GM21423 (cell line): ENCODE data around the gene LTB.

Experiments
- ATAC-seq: cut with Tn5 transposase; IDR thresholded peaks from one replicate; pipeline ENCODE4 v1.9.1; 2021; ENCODE audit warnings: mild to moderate bottlenecking, moderate library complexity; ENCODE audit not compliant: unreplicated experiment

Gene LTB

GRCh38 chr6:31531771-31532643 is 50.2 kb downstream of the LTB start:
- ATAC-seq, result no peak

GRCh38 chr6:31531162-31531561 is 51.1 kb downstream of the LTB start:
- ATAC-seq, result no peak

- no peak for ATAC-seq
Observed at GRCh38 chr6:31530659-31531058, 51.6 kb downstream of the LTB start.
